ENCODE data around the gene NPDC1.

- TF ChIP-seq, protein P1, sequence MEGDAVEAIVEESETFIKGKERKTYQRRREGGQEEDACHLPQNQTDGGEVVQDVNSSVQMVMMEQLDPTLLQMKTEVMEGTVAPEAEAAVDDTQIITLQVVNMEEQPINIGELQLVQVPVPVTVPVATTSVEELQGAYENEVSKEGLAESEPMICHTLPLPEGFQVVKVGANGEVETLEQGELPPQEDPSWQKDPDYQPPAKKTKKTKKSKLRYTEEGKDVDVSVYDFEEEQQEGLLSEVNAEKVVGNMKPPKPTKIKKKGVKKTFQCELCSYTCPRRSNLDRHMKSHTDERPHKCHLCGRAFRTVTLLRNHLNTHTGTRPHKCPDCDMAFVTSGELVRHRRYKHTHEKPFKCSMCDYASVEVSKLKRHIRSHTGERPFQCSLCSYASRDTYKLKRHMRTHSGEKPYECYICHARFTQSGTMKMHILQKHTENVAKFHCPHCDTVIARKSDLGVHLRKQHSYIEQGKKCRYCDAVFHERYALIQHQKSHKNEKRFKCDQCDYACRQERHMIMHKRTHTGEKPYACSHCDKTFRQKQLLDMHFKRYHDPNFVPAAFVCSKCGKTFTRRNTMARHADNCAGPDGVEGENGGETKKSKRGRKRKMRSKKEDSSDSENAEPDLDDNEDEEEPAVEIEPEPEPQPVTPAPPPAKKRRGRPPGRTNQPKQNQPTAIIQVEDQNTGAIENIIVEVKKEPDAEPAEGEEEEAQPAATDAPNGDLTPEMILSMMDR (conservative IDR thresholded peaks at IDR 0.05; ENCODE audit: low read depth, low read length) = no peak
- TF ChIP-seq EZH2 (IDR thresholded peaks at IDR 0.05; ENCODE audit: borderline replicate concordance, low read depth, low read length, poor library complexity, severe bottlenecking) = no peak
These were observed 4.6 kb upstream of the NPDC1 start for GRCh38 chr9:137050570-137050969.

All from A673 (cell line).